HG03442 (cell line): ENCODE results near the gene CLCF1.
A peak's percentile ranks its signal among the peaks of the same experiment; 100 is the strongest.

Experiments
- ATAC-seq: cut with Tn5 transposase; IDR thresholded peaks from one replicate; pipeline ENCODE4 v1.9.1; 2021; ENCODE audit warnings: mild to moderate bottlenecking, moderate library complexity; ENCODE audit not compliant: unreplicated experiment

The CLCF1 gene

GRCh38 chr11:67364169-67364568, 9.2 kb downstream of the CLCF1 start:
- no peak for ATAC-seq

GRCh38 chr11:67357831-67358670, 15.3 kb downstream of the CLCF1 start:
- ATAC-seq = no peak

GRCh38 chr11:67356864-67357561, 16.4 kb downstream of the CLCF1 start:
- ATAC-seq = no peak

- no peak for ATAC-seq
Measured at GRCh38 chr11:67356387-67356863, 17.0 kb downstream of the CLCF1 start.

- ATAC-seq = no peak
Measured at GRCh38 chr11:67355794-67356386, 17.5 kb downstream of the CLCF1 start.

GRCh38 chr11:67355023-67355793, 18.2 kb downstream of the CLCF1 start:
- ATAC-seq = no peak

DNA sequence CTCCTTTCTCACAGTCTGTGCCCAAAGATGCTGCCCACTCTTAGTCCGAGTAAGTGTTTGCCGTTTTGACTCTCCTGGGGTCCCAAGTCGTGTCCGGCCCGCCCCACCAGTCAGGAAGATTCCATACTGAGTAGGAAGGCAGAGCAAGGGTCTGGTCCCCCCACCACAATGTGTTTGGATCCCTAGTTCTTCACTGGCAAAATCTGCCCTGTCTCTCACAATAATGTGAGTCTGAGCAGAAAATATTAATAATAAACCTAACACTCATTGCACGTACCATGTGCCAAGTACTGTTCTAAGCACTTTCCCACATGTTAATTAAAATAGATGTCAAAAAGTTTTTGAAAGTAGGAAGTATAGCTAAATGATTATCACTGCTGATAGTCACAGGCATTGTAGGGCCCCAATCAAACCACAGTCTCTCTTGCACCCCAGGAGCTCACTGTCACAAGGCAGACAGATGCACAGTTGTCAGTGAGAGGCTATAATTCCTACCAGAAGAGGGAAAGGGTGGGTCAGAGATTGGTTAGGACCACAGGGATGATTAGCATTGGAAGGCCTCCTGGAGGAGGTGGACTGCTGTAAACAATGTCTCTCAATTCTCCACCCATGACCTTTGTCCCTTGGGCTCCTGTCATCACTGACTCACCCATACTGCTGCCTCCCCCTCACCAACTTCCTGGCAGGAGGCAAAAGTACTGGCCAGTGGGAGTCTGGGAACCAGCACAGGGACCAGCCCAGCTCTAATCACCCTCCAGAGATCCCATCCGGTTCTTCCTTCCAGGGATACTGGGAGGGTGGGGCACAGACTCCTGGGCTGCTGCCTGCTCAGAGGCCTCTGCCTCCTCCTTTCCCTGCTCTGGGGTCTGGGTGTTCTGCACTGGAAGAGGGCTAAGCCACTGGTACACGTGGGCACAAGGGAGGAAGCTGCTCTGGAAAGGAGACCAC, 19.0 kb downstream of the CLCF1 start:
- no peak for ATAC-seq

GRCh38 chr11:67353317-67354074, 19.9 kb downstream of the CLCF1 start, which contains the start of gene POLD4:
POLD4 (minus strand) TSS chr11:67353546; CDS start chr11:67353399, 147 bp downstream.
- ATAC-seq = peak; percentile 78

GRCh38 chr11:67352546-67353316, 20.7 kb downstream of the CLCF1 start:
- no peak for ATAC-seq

DNA sequence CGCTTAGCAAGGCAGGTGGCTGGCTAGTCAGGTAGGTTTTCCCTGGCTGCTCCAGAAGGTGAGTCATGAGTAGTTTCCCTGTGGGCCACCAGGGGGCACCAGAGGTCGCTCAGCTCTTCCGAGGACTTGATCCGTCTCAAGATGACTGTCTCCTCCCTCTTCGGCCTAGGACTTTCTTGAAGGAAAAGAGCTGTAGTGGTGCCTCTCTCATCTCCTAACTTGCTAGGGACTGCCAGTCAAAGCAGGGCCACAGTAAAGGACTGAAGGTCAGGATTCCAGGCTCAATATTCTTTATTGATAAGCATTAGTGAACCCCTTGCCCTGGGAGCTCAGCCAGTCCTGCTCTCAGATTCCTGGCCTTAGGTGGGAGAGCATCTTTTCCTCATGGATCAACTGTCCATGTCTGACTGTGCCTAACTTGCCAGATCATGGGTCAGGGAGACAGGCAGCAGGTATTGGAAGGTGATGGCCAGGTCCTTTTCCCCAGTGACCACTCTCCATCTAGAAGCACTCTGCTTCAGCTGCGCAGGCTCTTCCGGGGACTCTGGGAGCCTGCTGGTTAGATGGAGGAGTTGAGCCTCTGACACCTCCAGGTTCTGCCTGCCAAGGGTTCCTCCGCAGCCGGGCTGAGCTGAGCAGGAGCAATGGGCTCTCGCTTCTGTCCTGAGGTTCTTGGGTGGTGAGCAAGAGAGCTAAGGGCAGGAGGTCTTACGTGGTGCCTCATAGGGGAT, 22.0 kb downstream of the CLCF1 start:
- ATAC-seq = no peak

DNA sequence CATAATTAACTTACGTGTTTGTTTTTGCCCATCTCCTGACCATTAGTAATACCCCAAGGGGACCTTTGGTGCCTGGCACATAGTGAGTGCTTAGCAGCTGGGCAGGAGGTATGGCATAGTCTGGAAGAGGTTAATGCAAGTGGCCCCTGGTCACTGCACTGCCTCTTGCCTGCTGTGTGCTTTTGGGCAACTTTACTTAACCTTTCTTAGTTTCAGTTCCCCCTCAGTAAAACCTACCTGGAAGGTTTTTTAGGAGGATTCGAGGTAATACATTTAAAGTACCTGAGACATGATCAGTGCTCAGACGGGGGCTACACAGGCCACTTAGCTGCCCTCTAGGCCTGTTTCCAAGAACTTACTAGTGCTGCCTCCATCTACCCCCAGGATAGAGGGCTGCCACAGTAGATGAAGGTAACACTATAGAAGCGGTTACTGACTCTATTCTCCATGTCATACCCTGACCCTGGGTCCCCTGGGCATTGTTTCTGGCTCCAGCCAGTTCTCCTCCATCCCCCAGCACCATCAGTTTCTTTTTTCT, 23.4 kb downstream of the CLCF1 start:
- no peak for ATAC-seq

- no peak for ATAC-seq
Measured at GRCh38 chr11:67349457-67349856, 23.9 kb downstream of the CLCF1 start.

DNA sequence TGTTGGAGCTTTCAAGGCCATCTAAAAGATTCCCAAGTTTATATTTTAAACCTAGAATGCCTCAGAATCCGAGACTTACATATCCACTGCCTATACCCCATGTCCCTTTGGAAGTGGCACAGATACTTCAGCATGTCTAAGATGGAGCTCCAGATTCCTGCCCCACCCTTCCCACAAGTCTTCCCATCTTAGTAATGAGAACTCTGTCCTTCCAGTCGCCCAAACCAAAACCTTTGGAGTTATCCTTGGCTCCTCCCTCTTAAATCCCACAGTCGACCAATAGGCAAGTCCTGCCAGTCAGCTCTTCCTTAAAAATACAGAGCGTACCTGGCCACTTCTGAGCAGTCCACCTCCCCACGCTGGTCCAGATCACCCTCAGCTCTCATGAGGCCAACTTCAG, 24.4 kb downstream of the CLCF1 start:
- no peak for ATAC-seq

DNA sequence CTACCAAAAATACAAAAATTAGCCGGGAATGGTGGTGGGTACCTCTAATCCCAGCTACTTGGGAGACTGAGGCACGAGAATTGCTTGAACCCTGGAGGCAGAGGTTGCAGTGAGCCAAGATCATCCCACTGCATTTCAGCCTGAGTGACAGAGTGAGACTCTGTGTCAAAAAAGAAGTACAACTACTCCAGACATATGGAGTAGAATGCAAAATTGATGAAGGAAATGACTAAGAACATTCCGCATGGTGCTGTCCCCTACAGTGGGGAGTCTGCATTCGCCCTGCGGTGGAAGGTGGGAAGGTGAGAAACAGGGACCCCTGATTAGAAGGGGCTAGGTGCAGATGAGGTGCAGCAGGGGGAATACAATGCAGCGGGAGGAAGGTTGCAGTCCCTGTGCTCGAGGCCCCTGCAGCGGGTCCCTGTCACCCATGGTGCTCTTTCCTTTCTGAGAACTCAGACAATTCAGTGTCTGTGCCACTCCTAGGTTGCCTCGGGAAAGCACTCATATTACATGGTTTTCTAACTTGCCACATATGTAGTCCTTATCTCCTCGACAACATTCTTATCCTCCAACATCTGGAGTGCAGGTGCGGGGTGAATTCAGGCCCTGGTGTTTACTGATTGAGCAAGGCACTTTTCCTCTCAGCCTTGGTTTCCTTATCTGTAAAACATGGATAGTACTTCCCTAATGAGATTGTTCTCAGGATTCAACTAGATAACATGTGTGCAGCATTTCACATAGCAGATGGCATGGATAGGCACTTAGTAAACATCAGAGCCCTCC, 25.2 kb downstream of the CLCF1 start:
- no peak for ATAC-seq

- no peak for ATAC-seq
Measured at GRCh38 chr11:67345920-67346819, 27.2 kb downstream of the CLCF1 start.
